Endodermal cell (in vitro differentiated cells): ENCODE results near the gene GFPT1. TPM values are rescaled to one million over a fixed set of nuclear protein-coding genes. Genes with fewer than 3 reads are reported as not detected.

ENCODE experiments used
- DNase-seq: peaks from one replicate; pipeline ENCODE4 v3.0.0-alpha.2; 2017
- H3K27ac ChIP-seq: 2 replicates; pipeline ENCODE4 v1.5.1; 2013; ENCODE audit warnings: mild to moderate bottlenecking, low read depth, low read length, moderate library complexity
- H3K27me3 ChIP-seq: 2 replicates; pipeline ENCODE4 v1.6.1; 2013; ENCODE audit warnings: mild to moderate bottlenecking, low read length, moderate library complexity; ENCODE audit not compliant: insufficient read depth, control insufficient read depth, poor library complexity, severe bottlenecking
- H3K36me3 ChIP-seq: 2 replicates; pipeline ENCODE4 v1.7.0; 2013; ENCODE audit warnings: mild to moderate bottlenecking, low read length, moderate library complexity; ENCODE audit not compliant: control insufficient read depth, insufficient read depth
- H3K4me1 ChIP-seq: one replicate; pipeline ENCODE4 v1.7.0; 2013; ENCODE audit warnings: low read length; ENCODE audit not compliant: control insufficient read depth, insufficient read depth
- H3K4me3 ChIP-seq: 2 replicates; pipeline ENCODE4 v1.5.1; 2013; ENCODE audit warnings: mild to moderate bottlenecking, low read length, moderate library complexity
- H3K9ac ChIP-seq: 2 replicates; pipeline ENCODE4 v1.6.1; 2013; ENCODE audit warnings: mild to moderate bottlenecking, low read length, moderate library complexity; ENCODE audit not compliant: poor library complexity, severe bottlenecking; ENCODE audit errors: extremely low read depth
- H3K9me3 ChIP-seq: 2 replicates; pipeline ENCODE4 v1.6.1; 2013; ENCODE audit warnings: mild to moderate bottlenecking, low read length, moderate library complexity; ENCODE audit not compliant: control insufficient read depth
- H3K27ac Mint-ChIP-seq: 2 replicates; pipeline ENCODE4 v1.8.0; 2020; ENCODE audit warnings: mixed read lengths
- H3K27me3 Mint-ChIP-seq: 2 replicates; pipeline ENCODE4 v1.8.0; 2021; ENCODE audit warnings: mild to moderate bottlenecking, mixed read lengths; ENCODE audit not compliant: insufficient read depth
- H3K36me3 Mint-ChIP-seq: 2 replicates; pipeline ENCODE4 v1.8.0; 2020; ENCODE audit warnings: low read depth, mixed read lengths
- H3K4me1 Mint-ChIP-seq: 2 replicates; pipeline ENCODE4 v1.8.0; 2020; ENCODE audit warnings: mixed read lengths
- H3K4me3 Mint-ChIP-seq: 2 replicates; pipeline ENCODE4 v1.8.0; 2020; ENCODE audit warnings: mild to moderate bottlenecking, moderate library complexity, mixed read lengths
- H3K9me3 Mint-ChIP-seq: 2 replicates; pipeline ENCODE4 v1.8.0; 2020; ENCODE audit warnings: mild to moderate bottlenecking, mixed read lengths
- WGBS, 2 experiments: methylation state at CpG; one replicate each; pipeline versions ENCODE4 v1.1.5 to v1.1.7; 2013; ENCODE audit warnings: missing lambda C conversion rate in 2 of 2, mixed read lengths in 1 of 2; ENCODE audit not compliant: insufficient coverage in 1 of 2, insufficient read length in 1 of 2; 5-methylcytosine and 5-hydroxymethylcytosine counted together
- total RNA-seq, 2 donors: library from RNA; stranded (reverse); fragmentation: NEBNext Ultra II Directional in 1 of 2; extraction: Animal tissue kit (Norgen Biotek cat#: 25700) in 1 of 2; gene quantifications; 2 replicates in 1 of 2; 3 replicates in 1 of 2; pipeline ENCODE4 v1.2.1, GENCODE V29; 2021
- TF ChIP-seq, protein P1 (sequence below): fragments of 200-600 bp; sonication (generic); conservative IDR thresholded peaks from 2 replicates; pipeline ENCODE4 v1.5.0; 2021; ENCODE audit warnings: antibody characterized with exemption, mild to moderate bottlenecking

The GFPT1 gene
- total RNA-seq, 2 donors from 2014 or later = 79.8 to 95.9 TPM

DNA sequence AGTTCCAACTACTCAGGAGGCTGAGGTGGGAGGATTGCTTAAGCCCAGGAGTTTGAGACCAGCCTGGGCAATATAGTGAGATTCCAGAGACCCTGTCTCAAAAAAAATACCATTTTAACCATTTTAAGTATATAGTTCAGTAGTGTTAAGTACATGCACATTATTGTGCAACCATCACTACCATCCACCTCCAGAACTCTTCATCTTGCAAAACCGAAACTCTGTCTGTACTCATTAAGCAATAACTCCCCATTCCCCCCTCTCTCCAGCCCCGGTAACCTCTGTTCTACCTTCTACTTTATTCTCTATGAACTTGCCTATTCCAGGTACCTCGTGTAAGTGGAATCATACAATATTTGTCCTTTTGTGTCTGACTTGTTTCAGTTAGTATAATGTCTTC is 86.4 kb downstream of the GFPT1 start:
- no peak for DNase-seq
- no peaks in the 10 kb centered on the region for H3K36me3 ChIP-seq
- WGBS, 2 experiments = 91 to 94% methylated on average over 2 to 3 of the region's 3 CpGs
- H3K36me3 Mint-ChIP-seq = no peaks in the 10 kb centered on the region
- no peaks in the 10 kb centered on the region for H3K4me1 ChIP-seq
- no peaks in the 10 kb centered on the region for H3K4me1 Mint-ChIP-seq
- H3K4me3 ChIP-seq = no peak overlapping the region
- H3K27me3 Mint-ChIP-seq = peaks cover 28% of the 10 kb centered on the region
- peaks cover 5% of the 10 kb centered on the region for H3K9me3 Mint-ChIP-seq
- H3K27ac ChIP-seq = no peak overlapping the region
- peaks cover 2% of the 10 kb centered on the region for H3K27me3 ChIP-seq
- H3K9ac ChIP-seq = no peak overlapping the region
- no peak overlapping the region for H3K27ac Mint-ChIP-seq
- no peaks in the 10 kb centered on the region for H3K9me3 ChIP-seq
- no peak overlapping the region for H3K4me3 Mint-ChIP-seq
- TF ChIP-seq, protein P1, sequence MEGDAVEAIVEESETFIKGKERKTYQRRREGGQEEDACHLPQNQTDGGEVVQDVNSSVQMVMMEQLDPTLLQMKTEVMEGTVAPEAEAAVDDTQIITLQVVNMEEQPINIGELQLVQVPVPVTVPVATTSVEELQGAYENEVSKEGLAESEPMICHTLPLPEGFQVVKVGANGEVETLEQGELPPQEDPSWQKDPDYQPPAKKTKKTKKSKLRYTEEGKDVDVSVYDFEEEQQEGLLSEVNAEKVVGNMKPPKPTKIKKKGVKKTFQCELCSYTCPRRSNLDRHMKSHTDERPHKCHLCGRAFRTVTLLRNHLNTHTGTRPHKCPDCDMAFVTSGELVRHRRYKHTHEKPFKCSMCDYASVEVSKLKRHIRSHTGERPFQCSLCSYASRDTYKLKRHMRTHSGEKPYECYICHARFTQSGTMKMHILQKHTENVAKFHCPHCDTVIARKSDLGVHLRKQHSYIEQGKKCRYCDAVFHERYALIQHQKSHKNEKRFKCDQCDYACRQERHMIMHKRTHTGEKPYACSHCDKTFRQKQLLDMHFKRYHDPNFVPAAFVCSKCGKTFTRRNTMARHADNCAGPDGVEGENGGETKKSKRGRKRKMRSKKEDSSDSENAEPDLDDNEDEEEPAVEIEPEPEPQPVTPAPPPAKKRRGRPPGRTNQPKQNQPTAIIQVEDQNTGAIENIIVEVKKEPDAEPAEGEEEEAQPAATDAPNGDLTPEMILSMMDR = no peak

DNA sequence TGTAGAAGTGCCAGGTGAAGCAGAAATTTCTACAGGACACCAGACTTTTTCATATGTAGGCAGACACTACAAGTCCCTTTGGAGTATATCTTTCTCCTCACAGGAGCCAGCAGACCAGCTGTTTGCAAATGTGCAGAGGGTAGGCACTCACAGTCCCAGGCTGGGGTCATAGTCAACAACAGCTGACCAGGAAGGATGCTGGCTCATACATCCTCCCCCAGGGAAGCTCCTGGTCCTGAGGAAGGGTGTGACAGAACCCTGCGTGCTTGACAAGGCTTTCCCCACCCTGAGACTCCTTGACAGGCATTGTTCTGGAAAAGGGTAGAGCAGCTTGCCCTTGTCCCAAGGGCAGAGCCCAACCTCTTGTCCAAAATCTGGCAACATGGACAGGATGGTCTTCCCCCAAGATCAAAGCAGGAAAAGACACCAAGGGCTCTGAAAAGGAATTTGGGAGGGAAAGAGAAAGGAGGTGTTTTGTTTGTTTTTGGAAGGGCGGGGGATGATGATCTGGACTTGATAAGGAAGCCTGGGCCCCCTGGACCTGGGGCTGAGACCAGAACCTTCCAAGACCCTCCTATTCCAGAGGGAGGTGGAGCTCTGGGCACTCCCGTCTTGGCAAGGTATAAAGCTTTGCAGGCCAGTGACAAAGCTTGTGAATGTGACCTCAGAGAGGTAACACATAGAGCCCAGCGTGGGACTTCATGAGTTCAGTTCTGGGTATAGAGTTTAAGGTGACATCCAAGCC is 87.1 kb downstream of the GFPT1 start:
- Histone ChIP-seq H3K4me1 (no peaks in the 10 kb centered on the region), H3K27ac (no peak overlapping the region), H3K27me3 (no peaks in the 10 kb centered on the region), H3K36me3 (no peaks in the 10 kb centered on the region), H3K4me3 (no peak overlapping the region), H3K9me3 (no peaks in the 10 kb centered on the region), H3K9ac (no peak overlapping the region)
- H3K4me3 Mint-ChIP-seq = no peak overlapping the region
- TF ChIP-seq, protein P1 = no peak
- DNase-seq = no peak
- H3K9me3 Mint-ChIP-seq = peaks cover 5% of the 10 kb centered on the region
- peaks cover 22% of the 10 kb centered on the region for H3K27me3 Mint-ChIP-seq
- no peaks in the 10 kb centered on the region for H3K36me3 Mint-ChIP-seq
- no peaks in the 10 kb centered on the region for H3K4me1 Mint-ChIP-seq
- 57 to 67% methylated on average over 3 to 4 of the region's 4 CpGs for WGBS, 2 experiments
- H3K27ac Mint-ChIP-seq = no peak overlapping the region

DNA sequence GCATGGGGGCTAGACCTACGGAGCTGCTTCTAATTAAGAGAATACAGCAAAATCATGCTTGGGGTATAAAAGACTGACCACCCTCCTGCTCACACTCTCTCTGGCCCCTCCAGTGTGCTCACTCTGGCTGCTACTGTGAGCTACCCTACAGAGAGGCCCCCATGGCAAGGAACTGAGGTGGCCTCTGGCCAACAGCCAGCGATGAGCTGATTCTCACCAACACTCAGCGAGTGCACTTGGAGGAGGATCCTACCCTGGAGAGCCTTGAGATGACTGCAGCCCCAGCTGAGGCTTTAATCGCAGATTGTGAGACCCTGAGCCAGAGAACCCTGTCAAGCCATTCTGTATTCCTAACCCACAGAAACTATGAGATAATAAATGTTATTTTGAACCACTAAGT is 88.2 kb downstream of the GFPT1 start:
- no peak overlapping the region for H3K27ac ChIP-seq

More for the DNA sequence above, 88.2 kb downstream of the GFPT1 start:
- no peaks in the 10 kb centered on the region for H3K36me3 Mint-ChIP-seq
- H3K27me3 Mint-ChIP-seq = peaks cover 11% of the 10 kb centered on the region
- Histone ChIP-seq H3K9me3 (no peaks in the 10 kb centered on the region), H3K9ac (no peak overlapping the region), H3K27me3 (no peaks in the 10 kb centered on the region), H3K4me1 (no peaks in the 10 kb centered on the region), H3K4me3 (no peak overlapping the region), H3K36me3 (no peaks in the 10 kb centered on the region)
- no peak overlapping the region for H3K4me3 Mint-ChIP-seq
- H3K27ac Mint-ChIP-seq = no peak overlapping the region
- no peak for DNase-seq
- H3K9me3 Mint-ChIP-seq = peaks cover 5% of the 10 kb centered on the region
- 89 to 93% methylated on average over 3 to 4 of the region's 4 CpGs for WGBS, 2 experiments
- H3K4me1 Mint-ChIP-seq = no peaks in the 10 kb centered on the region
- TF ChIP-seq, protein P1 = no peak
